ENCODE data around the gene SPTBN4. TPM values are rescaled to one million over a fixed set of nuclear protein-coding genes. Genes with fewer than 3 reads are reported as not detected.

Gene SPTBN4
- total RNA-seq, 6 donors from 2014 or later: 0.33 to 8.4 (median 0.67) TPM

GRCh38 chr19:40444825-40445312 is 21.9 kb upstream of the SPTBN4 start:
- DNase-seq (no peak), ATAC-seq (ENCODE audit: low FRiP score in 2 of 2) (no peak)
- Histone ChIP-seq H3K4me3 (peak overlapping the region; percentile 66 to 92 (median 84)), H3K4me1 (peaks cover 16 to 32% (median 22%) of the 10 kb centered on the region in 4 donors), H3K27ac (peak overlapping the region; percentile 92 to 98 (median 96)), H3K27me3 (no peaks in the 10 kb centered on the region), H3K9me3 (no peaks in the 10 kb centered on the region), H3K36me3 (peaks cover 22 to 50% (median 32%) of the 10 kb centered on the region in 4 donors)
- TF ChIP-seq EP300 (IDR thresholded peaks at IDR 0.05): no peak
- peak in 3 of 6 experiments; percentile 17 to 35 (median 22) for TF ChIP-seq CTCF (IDR thresholded peaks at IDR 0.05)
- WGBS, 2 donors: 15 to 17% methylated on average over 17 to 18 of the region's 18 CpGs

- no peak for DNase-seq
- peaks cover 18 to 41% (median 28%) of the 10 kb centered on the region in 4 donors for H3K36me3 ChIP-seq
- H3K4me1 ChIP-seq: peaks cover 15 to 27% (median 21%) of the 10 kb centered on the region in 4 donors
- no peak for TF ChIP-seq POLR2AphosphoS5 (IDR thresholded peaks at IDR 0.05)
- no peak for TF ChIP-seq POLR2A (IDR thresholded peaks at IDR 0.05)
- TF ChIP-seq CTCF (IDR thresholded peaks at IDR 0.05): no peak
- no peak for TF ChIP-seq EP300 (IDR thresholded peaks at IDR 0.05)
- H3K4me3 ChIP-seq: no peak overlapping the region
- H3K27me3 ChIP-seq: no peaks in the 10 kb centered on the region
- H3K27ac ChIP-seq: peak overlapping the region in 1 of 4 donors; percentile 5
- no peaks in the 10 kb centered on the region for H3K9me3 ChIP-seq
- ATAC-seq (ENCODE audit: low FRiP score in 2 of 2): no peak
- WGBS, 2 donors: 69 to 80% methylated on average over 9 of the region's 9 CpGs
These were observed 21.0 kb upstream of the SPTBN4 start for GRCh38 chr19:40445780-40446262.

- H3K4me1 ChIP-seq: peaks cover 10 to 22% (median 19%) of the 10 kb centered on the region in 4 donors
- no peaks in the 10 kb centered on the region for H3K9me3 ChIP-seq
- TF ChIP-seq CTCF (IDR thresholded peaks at IDR 0.05) (no peak), POLR2AphosphoS5 (IDR thresholded peaks at IDR 0.05) (no peak), EP300 (IDR thresholded peaks at IDR 0.05) (no peak), POLR2A (IDR thresholded peaks at IDR 0.05) (no peak)
- H3K27ac ChIP-seq: no peak overlapping the region
- ATAC-seq (ENCODE audit: low FRiP score in 2 of 2) (no peak), DNase-seq (no peak)
- H3K27me3 ChIP-seq: no peaks in the 10 kb centered on the region
- WGBS, 2 donors: 83 to 85% methylated on average over 8 of the region's 8 CpGs
- no peak overlapping the region for H3K4me3 ChIP-seq
- peaks cover 14 to 40% (median 25%) of the 10 kb centered on the region in 4 donors for H3K36me3 ChIP-seq
These were observed 20.5 kb upstream of the SPTBN4 start for GRCh38 chr19:40446263-40446784.

- DNase-seq: no peak
- H3K4me3 ChIP-seq: no peak overlapping the region
- no peaks in the 10 kb centered on the region for H3K9me3 ChIP-seq
- TF ChIP-seq EP300 (IDR thresholded peaks at IDR 0.05): no peak
- TF ChIP-seq POLR2AphosphoS5 (IDR thresholded peaks at IDR 0.05): no peak
- no peak for TF ChIP-seq POLR2A (IDR thresholded peaks at IDR 0.05)
- no peak for TF ChIP-seq CTCF (IDR thresholded peaks at IDR 0.05)
- no peaks in the 10 kb centered on the region for H3K27me3 ChIP-seq
- H3K4me1 ChIP-seq: peaks cover 0 to 7% (median 5%) of the 10 kb centered on the region in 4 donors
- 94 to 95% methylated on average over 4 of the region's 4 CpGs for WGBS, 2 donors
- H3K27ac ChIP-seq: no peak overlapping the region
- H3K36me3 ChIP-seq: peaks cover 8 to 30% (median 20%) of the 10 kb centered on the region in 4 donors
- ATAC-seq (ENCODE audit: low FRiP score in 2 of 2): no peak
These were observed 17.3 kb upstream of the SPTBN4 start for GRCh38 chr19:40449506-40449905.

GRCh38 chr19:40450664-40451063 is 16.1 kb upstream of the SPTBN4 start:
- Histone ChIP-seq H3K27ac (no peak overlapping the region), H3K36me3 (peaks cover 8 to 34% (median 26%) of the 10 kb centered on the region in 4 donors), H3K27me3 (no peaks in the 10 kb centered on the region), H3K9me3 (no peaks in the 10 kb centered on the region), H3K4me1 (no peaks in the 10 kb centered on the region), H3K4me3 (no peak overlapping the region)
- TF ChIP-seq CTCF (IDR thresholded peaks at IDR 0.05): no peak
- TF ChIP-seq EP300 (IDR thresholded peaks at IDR 0.05): no peak
- TF ChIP-seq POLR2AphosphoS5 (IDR thresholded peaks at IDR 0.05): no peak
- no peak for TF ChIP-seq POLR2A (IDR thresholded peaks at IDR 0.05)
- ATAC-seq (ENCODE audit: low FRiP score in 2 of 2) (no peak), DNase-seq (no peak)
- WGBS, 2 donors: 92 to 94% methylated on average over 4 of the region's 4 CpGs

Measured in upper lobe of left lung (tissue), 6 donors.